Suprapubic skin (tissue), 4 donors: Measurements from ENCODE around the gene ZNFX1. TPM values are rescaled to one million over a fixed set of nuclear protein-coding genes. Genes with fewer than 3 reads are reported as not detected.

ENCODE experiments used
- DNase-seq, 2 donors: peaks; one replicate each; pipeline ENCODE4 v3.0.0-alpha.2; 2019; ENCODE audit warnings: low spot score in 2 of 2
- H3K27ac ChIP-seq: fragments of 200-600 bp; sonication (generic); one replicate; pipeline ENCODE4 v1.5.1; 2019
- H3K27me3 ChIP-seq: fragments of 200-600 bp; sonication (generic); one replicate; pipeline ENCODE4 v1.5.1; 2019
- H3K36me3 ChIP-seq: fragments of 200-600 bp; sonication (generic); one replicate; pipeline ENCODE4 v1.5.1; 2019
- H3K4me1 ChIP-seq: fragments of 200-600 bp; sonication (generic); one replicate; pipeline ENCODE4 v1.5.1; 2019
- H3K4me3 ChIP-seq: fragments of 200-600 bp; sonication (generic); one replicate; pipeline ENCODE4 v1.5.1; 2019; ENCODE audit warnings: mild to moderate bottlenecking
- H3K9me3 ChIP-seq: fragments of 200-600 bp; sonication (generic); one replicate; pipeline ENCODE4 v1.5.1; 2019
- CTCF ChIP-seq, 2 donors: fragments of 200-600 bp in 1 of 2; fragments of 450-650 bp in 1 of 2; sonication (generic) in 1 of 2; IDR thresholded peaks; one replicate each; pipeline ENCODE4 v1.5.1; 2016 to 2019; ENCODE audit warnings: antibody characterized with exemption in 2 of 2, mild to moderate bottlenecking in 1 of 2, moderate library complexity in 1 of 2
- EP300 ChIP-seq: sonication (generic); formaldehyde crosslinking; IDR thresholded peaks from one replicate; pipeline ENCODE4 v1.6.1; 2017; ENCODE audit warnings: antibody characterized with exemption
- POLR2A ChIP-seq, 2 donors: fragments of 450-650 bp; IDR thresholded peaks; one replicate each; pipeline ENCODE4 v1.6.1; 2017; ENCODE audit warnings: antibody characterized with exemption in 2 of 2, mild to moderate bottlenecking in 2 of 2, moderate library complexity in 2 of 2
- POLR2AphosphoS5 ChIP-seq, 3 donors: sonication (generic); formaldehyde crosslinking; IDR thresholded peaks; one replicate each; pipeline ENCODE4 v1.6.1; 2017; ENCODE audit warnings: antibody characterized with exemption in 3 of 3
- WGBS: methylation state at CpG from one replicate; pipeline ENCODE4 v1.1.5; 2018; 5-methylcytosine and 5-hydroxymethylcytosine counted together
- total RNA-seq, 4 donors: library from RNA; depleted of rRNA; stranded (reverse); fragments of >200 nt; gene quantifications; one replicate each; pipeline ENCODE4 v1.1.0, GENCODE V29; 2016

Gene ZNFX1
- total RNA-seq, 4 donors from 2014 or later, result 25.9 to 36.1 (median 33.2) TPM

GRCh38 chr20:49216991-49217578 is 60.8 kb downstream of the ZNFX1 start:
- TF ChIP-seq POLR2A (IDR thresholded peaks at IDR 0.05) (no peak), POLR2AphosphoS5 (IDR thresholded peaks at IDR 0.05) (peak in 1 of 3 donors; percentile 61), CTCF (IDR thresholded peaks at IDR 0.05) (peak; percentile 75 to 88)
- H3K36me3 ChIP-seq, result peaks cover 6% of the 10 kb centered on the region
- WGBS, result 11% methylated on average over 11 of the region's 11 CpGs
- DNase-seq, result peak; percentile 96 to 97
- H3K27me3 ChIP-seq, result no peaks in the 10 kb centered on the region
- H3K4me1 ChIP-seq, result peaks cover 26% of the 10 kb centered on the region
- H3K27ac ChIP-seq, result no peak overlapping the region
- no peaks in the 10 kb centered on the region for H3K9me3 ChIP-seq
- no peak overlapping the region for H3K4me3 ChIP-seq

- no peaks in the 10 kb centered on the region for H3K27me3 ChIP-seq
- no peak for DNase-seq
- peaks cover 20% of the 10 kb centered on the region for H3K4me1 ChIP-seq
- WGBS, result 90% methylated on average over 3 of the region's 3 CpGs
- H3K9me3 ChIP-seq, result no peaks in the 10 kb centered on the region
- TF ChIP-seq POLR2AphosphoS5 (IDR thresholded peaks at IDR 0.05) (no peak), POLR2A (IDR thresholded peaks at IDR 0.05) (no peak)
- no peak overlapping the region for H3K27ac ChIP-seq
- no peak overlapping the region for H3K4me3 ChIP-seq
- H3K36me3 ChIP-seq, result no peaks in the 10 kb centered on the region
These were observed 62.6 kb downstream of the ZNFX1 start for GRCh38 chr20:49215232-49215631.

- H3K4me3 ChIP-seq, result no peak overlapping the region
- H3K27ac ChIP-seq, result no peak overlapping the region
- no peaks in the 10 kb centered on the region for H3K36me3 ChIP-seq
- H3K9me3 ChIP-seq, result no peaks in the 10 kb centered on the region
- peaks cover 14% of the 10 kb centered on the region for H3K4me1 ChIP-seq
- TF ChIP-seq POLR2AphosphoS5 (IDR thresholded peaks at IDR 0.05) (no peak), CTCF (IDR thresholded peaks at IDR 0.05) (no peak), EP300 (no peak), POLR2A (IDR thresholded peaks at IDR 0.05) (no peak)
- H3K27me3 ChIP-seq, result no peaks in the 10 kb centered on the region
- DNase-seq, result no peak
These were observed 63.3 kb downstream of the ZNFX1 start for GRCh38 chr20:49214571-49214970.

GRCh38 chr20:49210757-49211110 is 67.1 kb downstream of the ZNFX1 start:
- Histone ChIP-seq H3K4me3 (no peak overlapping the region), H3K36me3 (no peaks in the 10 kb centered on the region), H3K27ac (no peak overlapping the region), H3K4me1 (no peaks in the 10 kb centered on the region), H3K27me3 (no peaks in the 10 kb centered on the region), H3K9me3 (no peaks in the 10 kb centered on the region)
- 76% methylated on average over 1 of the region's 1 CpG for WGBS
- TF ChIP-seq EP300, result no peak
- TF ChIP-seq POLR2A (IDR thresholded peaks at IDR 0.05), result no peak
- TF ChIP-seq POLR2AphosphoS5 (IDR thresholded peaks at IDR 0.05), result no peak
- TF ChIP-seq CTCF (IDR thresholded peaks at IDR 0.05), result no peak
- no peak for DNase-seq

- H3K4me3 ChIP-seq, result no peak overlapping the region
- H3K4me1 ChIP-seq, result no peaks in the 10 kb centered on the region
- H3K27ac ChIP-seq, result no peak overlapping the region
- H3K27me3 ChIP-seq, result no peaks in the 10 kb centered on the region
- TF ChIP-seq EP300 (no peak), CTCF (IDR thresholded peaks at IDR 0.05) (no peak), POLR2AphosphoS5 (IDR thresholded peaks at IDR 0.05) (no peak), POLR2A (IDR thresholded peaks at IDR 0.05) (no peak)
- DNase-seq, result no peak
- 85% methylated on average over 1 of the region's 1 CpG for WGBS
- H3K36me3 ChIP-seq, result no peaks in the 10 kb centered on the region
- H3K9me3 ChIP-seq, result no peaks in the 10 kb centered on the region
These were observed 67.6 kb downstream of the ZNFX1 start for GRCh38 chr20:49210101-49210756.
